GM18519 (cell line): Measurements from ENCODE around the gene POC1B.
A peak's percentile ranks its signal among the peaks of the same experiment; 100 is the strongest.

Experiments
- ATAC-seq: cut with Tn5 transposase; IDR thresholded peaks from one replicate; pipeline ENCODE4 v1.9.1; 2021; ENCODE audit warnings: mild to moderate bottlenecking, moderate library complexity; ENCODE audit not compliant: unreplicated experiment, low FRiP score

The POC1B gene

GRCh38 chr12:89539426-89540223 is 13.8 kb upstream of the POC1B start:
- no peak for ATAC-seq

- ATAC-seq: no peak
Measured at GRCh38 chr12:89538897-89539296, 13.1 kb upstream of the POC1B start.

- ATAC-seq: no peak
Measured at GRCh38 chr12:89537389-89537788, 11.5 kb upstream of the POC1B start.

GRCh38 chr12:89529738-89530137 is 3.9 kb upstream of the POC1B start:
- ATAC-seq: peak; percentile 31

- ATAC-seq: no peak
Measured at GRCh38 chr12:89528434-89528833, 2.6 kb upstream of the POC1B start.

GRCh38 chr12:89525305-89525823 is 483 bp downstream of the POC1B start:
- ATAC-seq: peak; percentile 12

GRCh38 chr12:89524541-89525304 is 1.1 kb downstream of the POC1B start, which contains the start of gene GALNT4:
TSS of gene GALNT4 (minus strand) at chr12:89524796. CDS start at chr12:89524549, 247 bp downstream.
- peak; percentile 61 for ATAC-seq

- no peak for ATAC-seq
Measured at GRCh38 chr12:89523843-89524540, 1.9 kb downstream of the POC1B start.

- ATAC-seq: no peak
Measured at GRCh38 chr12:89523393-89523792, 2.5 kb downstream of the POC1B start.

- no peak for ATAC-seq
Measured at GRCh38 chr12:89521364-89522223, 4.3 kb downstream of the POC1B start.

- no peak for ATAC-seq
Measured at GRCh38 chr12:89517720-89518119, 8.1 kb downstream of the POC1B start.

GRCh38 chr12:89516633-89517032 is 9.2 kb downstream of the POC1B start:
- ATAC-seq: no peak

- ATAC-seq: peak; percentile 58
Measured at GRCh38 chr12:89514751-89515150, 11.1 kb downstream of the POC1B start.

- no peak for ATAC-seq
Measured at GRCh38 chr12:89513544-89513943, 12.3 kb downstream of the POC1B start.

GRCh38 chr12:89507015-89507824 is 18.6 kb downstream of the POC1B start:
- ATAC-seq: no peak

GRCh38 chr12:89506050-89506449 is 19.8 kb downstream of the POC1B start:
- ATAC-seq: no peak

- no peak for ATAC-seq
Measured at GRCh38 chr12:89504560-89505346, 21.1 kb downstream of the POC1B start.

- ATAC-seq: no peak
Measured at GRCh38 chr12:89501793-89502192, 24.1 kb downstream of the POC1B start.
